CD14-positive monocyte (primary cell): ENCODE data around the gene CSN3. TPM values are rescaled to one million over a fixed set of nuclear protein-coding genes. Genes with fewer than 3 reads are reported as not detected.
"Not testable (repeated sequence)": the region's sequence is repeated elsewhere in the genome, so short reads cannot be mapped to it uniquely, and the experiment has no call there.

Experiments
- DNase-seq, 3 donors: peaks; one replicate each; pipeline ENCODE4 v3.0.0-alpha.2; 2011 to 2022
- H2AFZ ChIP-seq: 2 replicates; pipeline ENCODE4 v1.6.0; 2012; ENCODE audit warnings: mild to moderate bottlenecking, low read depth, low read length, inconsistent platforms; ENCODE audit not compliant: insufficient read depth, poor library complexity, severe bottlenecking
- H3K27ac ChIP-seq, 2 donors: 1 replicate in 1 of 2; 2 replicates in 1 of 2; pipeline ENCODE4 v1.5.1; 2012 to 2013; ENCODE audit warnings: low read length in 2 of 2, control low read depth in 1 of 2, inconsistent platforms in 1 of 2, low read depth in 1 of 2, mild to moderate bottlenecking in 1 of 2
- H3K27me3 ChIP-seq, 2 donors: one replicate each; pipeline versions ENCODE4 v1.6.0 to v1.6.1; 2011 to 2013; ENCODE audit warnings: low read length in 2 of 2; ENCODE audit not compliant: control insufficient read depth in 2 of 2, insufficient read depth in 2 of 2
- H3K36me3 ChIP-seq, 2 donors: replicated peaks in 1 of 2; 1 replicate in 1 of 2; 2 replicates in 1 of 2; pipeline versions ENCODE4 v1.5.1 to v1.6.1; 2012 to 2013; ENCODE audit warnings: low read length in 2 of 2, control low read depth in 1 of 2, inconsistent platforms in 1 of 2, mild to moderate bottlenecking in 1 of 2; ENCODE audit not compliant: insufficient read depth in 2 of 2, control insufficient read depth in 1 of 2
- H3K4me1 ChIP-seq, 2 donors: 1 replicate in 1 of 2; 2 replicates in 1 of 2; pipeline versions ENCODE4 v1.5.1 to v1.6.1; 2012 to 2013; ENCODE audit warnings: low read length in 2 of 2, control low read depth in 1 of 2, inconsistent platforms in 1 of 2, mild to moderate bottlenecking in 1 of 2, moderate library complexity in 1 of 2; ENCODE audit not compliant: insufficient read depth in 2 of 2, control insufficient read depth in 1 of 2
- H3K4me2 ChIP-seq: replicated peaks from 2 replicates; pipeline ENCODE3; 2012; ENCODE audit warnings: low read length, moderate library complexity, mild to moderate bottlenecking; ENCODE audit not compliant: poor library complexity, severe bottlenecking; ENCODE audit errors: extremely low read depth
- H3K4me3 ChIP-seq, 3 experiments: fragments of 200-600 bp in 1 of 3; sonication (generic) in 1 of 3; replicated peaks in 1 of 3; 1 replicate in 2 of 3; 2 replicates in 1 of 3; pipeline ENCODE4 v1.5.1; 2011 to 2013; ENCODE audit warnings: low read length in 3 of 3, mild to moderate bottlenecking in 3 of 3, control low read depth in 2 of 3, low read depth in 2 of 3, inconsistent platforms in 1 of 3, moderate library complexity in 1 of 3
- H3K79me2 ChIP-seq: 2 replicates; pipeline ENCODE4 v1.6.0; 2012; ENCODE audit warnings: mild to moderate bottlenecking, control low read depth, inconsistent platforms, low read length, moderate library complexity; ENCODE audit not compliant: insufficient read depth
- H3K9ac ChIP-seq: 2 replicates; pipeline ENCODE4 v1.6.0; 2017; ENCODE audit warnings: low read length, mild to moderate bottlenecking; ENCODE audit not compliant: insufficient read depth, poor library complexity, severe bottlenecking
- H3K9me3 ChIP-seq, 2 donors: replicated peaks in 1 of 2; 1 replicate in 1 of 2; 2 replicates in 1 of 2; pipeline versions ENCODE4 v1.5.1 to v1.6.1; 2012 to 2013; ENCODE audit warnings: low read length in 2 of 2, control low read depth in 1 of 2; ENCODE audit not compliant: control insufficient read depth in 1 of 2, insufficient read depth in 1 of 2
- H4K20me1 ChIP-seq: 2 replicates; pipeline ENCODE4 v1.6.0; 2012; ENCODE audit warnings: mild to moderate bottlenecking, low read length, control low read depth, moderate library complexity; ENCODE audit not compliant: insufficient read depth
- H3K27ac Mint-ChIP-seq, 7 donors: one replicate each; pipeline ENCODE4 v1.8.0; 2020; ENCODE audit warnings: mild to moderate bottlenecking in 7 of 7, mixed read lengths in 7 of 7, moderate library complexity in 6 of 7, inconsistent platforms in 2 of 7
- H3K27me3 Mint-ChIP-seq, 3 donors: one replicate each; pipeline ENCODE4 v1.8.0; 2021 to 2022; ENCODE audit warnings: low read depth in 3 of 3, mild to moderate bottlenecking in 3 of 3, mixed read lengths in 3 of 3, moderate library complexity in 3 of 3, inconsistent platforms in 1 of 3
- H3K36me3 Mint-ChIP-seq, 2 donors: one replicate each; pipeline ENCODE4 v1.8.0; 2020; ENCODE audit warnings: mixed read lengths in 2 of 2, inconsistent platforms in 1 of 2, mild to moderate bottlenecking in 1 of 2
- H3K4me1 Mint-ChIP-seq: one replicate; pipeline ENCODE4 v1.8.0; 2020; ENCODE audit warnings: mild to moderate bottlenecking, mixed read lengths
- H3K4me3 Mint-ChIP-seq, 2 donors: one replicate each; pipeline ENCODE4 v1.8.0; 2020; ENCODE audit warnings: mild to moderate bottlenecking in 2 of 2, mixed read lengths in 2 of 2, moderate library complexity in 1 of 2
- H3K9me3 Mint-ChIP-seq, 7 donors: one replicate each; pipeline ENCODE4 v1.8.0; 2020 to 2022; ENCODE audit warnings: mixed read lengths in 7 of 7, mild to moderate bottlenecking in 6 of 7, moderate library complexity in 6 of 7, inconsistent platforms in 2 of 7
- WGBS: methylation state at CpG from one replicate; pipeline ENCODE4 v1.1.5; 2013; ENCODE audit warnings: missing lambda C conversion rate; ENCODE audit not compliant: insufficient coverage; 5-methylcytosine and 5-hydroxymethylcytosine counted together
- intact Hi-C, 2 donors: fragments of 100-400 bp; cut with micrococcal nuclease; formaldehyde crosslinking; loops; one replicate each; pipeline versions ENCODE4 v1.15.0 to v1.15.1; 2023
- polyA plus RNA-seq, 3 donors: library from polyadenylated mRNA; depleted of rRNA in 1 of 3; unstranded in 2 of 3; stranded (reverse) in 1 of 3; fragments of 300-500 nt in 2 of 3; fragments of >200 nt in 1 of 3; fragmentation: Illumina TruSeq in 2 of 3; gene quantifications; 1 replicate in 2 of 3; 2 replicates in 1 of 3; pipeline ENCODE4 v1.2.3, GENCODE V29; 2012 to 2021

The CSN3 gene
- polyA plus RNA-seq, 3 donors = not detected

DNA sequence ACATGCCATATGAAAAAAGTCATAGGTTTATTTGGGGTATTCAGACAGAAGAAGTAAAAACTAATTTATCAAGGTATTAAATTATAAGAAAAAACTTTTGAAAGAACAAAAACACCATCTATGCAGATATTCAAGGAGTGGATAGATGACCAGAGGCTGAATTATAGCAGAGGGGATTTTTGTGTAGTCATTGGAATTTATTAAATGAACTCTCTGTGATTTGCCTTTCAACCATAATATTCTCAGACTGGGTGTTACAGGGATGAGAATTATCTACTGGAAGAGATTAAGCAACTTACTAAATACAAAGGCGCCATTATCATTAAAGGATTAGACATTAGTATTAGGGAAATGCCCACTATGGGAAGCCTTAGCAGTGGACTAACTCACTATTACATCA lies 25.8 kb upstream of the CSN3 start:
- H3K27ac Mint-ChIP-seq, H3K79me2 ChIP-seq, H3K4me1 ChIP-seq, H3K27me3 ChIP-seq, DNase-seq, H3K4me2 ChIP-seq, H3K27ac ChIP-seq, H4K20me1 ChIP-seq, intact Hi-C loops, H2AFZ ChIP-seq, H3K36me3 ChIP-seq, H3K9ac ChIP-seq, H3K36me3 Mint-ChIP-seq, H3K9me3 ChIP-seq, H3K4me3 ChIP-seq, H3K27me3 Mint-ChIP-seq, H3K4me3 Mint-ChIP-seq, H3K4me1 Mint-ChIP-seq: not testable (repeated sequence)
- H3K9me3 Mint-ChIP-seq = peaks cover 0 to 13% (median 2%) of the 10 kb centered on the region in 7 donors
- no CpG with 5 or more reads among the region's 1 CpG for WGBS

DNA sequence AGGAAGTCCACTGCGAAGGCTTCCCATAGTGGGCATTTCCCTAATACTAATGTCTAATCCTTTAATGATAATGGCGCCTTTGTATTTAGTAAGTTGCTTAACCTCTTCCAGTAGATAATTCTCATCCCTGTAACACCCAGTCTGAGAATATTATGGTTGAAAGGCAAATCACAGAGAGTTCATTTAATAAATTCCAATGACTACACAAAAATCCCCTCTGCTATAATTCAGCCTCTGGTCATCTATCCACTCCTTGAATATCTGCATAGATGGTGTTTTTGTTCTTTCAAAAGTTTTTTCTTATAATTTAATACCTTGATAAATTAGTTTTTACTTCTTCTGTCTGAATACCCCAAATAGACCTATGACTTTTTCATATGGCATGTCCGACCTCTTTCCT lies 21.0 kb upstream of the CSN3 start:
- intact Hi-C loops, H3K4me3 ChIP-seq, H3K27me3 ChIP-seq, H3K27me3 Mint-ChIP-seq, H3K9me3 Mint-ChIP-seq, DNase-seq, H3K27ac ChIP-seq, H3K9me3 ChIP-seq, H4K20me1 ChIP-seq, H3K4me2 ChIP-seq, H3K4me1 ChIP-seq, H3K27ac Mint-ChIP-seq, H2AFZ ChIP-seq, H3K4me3 Mint-ChIP-seq, H3K36me3 Mint-ChIP-seq, H3K9ac ChIP-seq, H3K36me3 ChIP-seq, H3K4me1 Mint-ChIP-seq, H3K79me2 ChIP-seq: not testable (repeated sequence)
- no CpG with 5 or more reads among the region's 3 CpGs for WGBS

DNA sequence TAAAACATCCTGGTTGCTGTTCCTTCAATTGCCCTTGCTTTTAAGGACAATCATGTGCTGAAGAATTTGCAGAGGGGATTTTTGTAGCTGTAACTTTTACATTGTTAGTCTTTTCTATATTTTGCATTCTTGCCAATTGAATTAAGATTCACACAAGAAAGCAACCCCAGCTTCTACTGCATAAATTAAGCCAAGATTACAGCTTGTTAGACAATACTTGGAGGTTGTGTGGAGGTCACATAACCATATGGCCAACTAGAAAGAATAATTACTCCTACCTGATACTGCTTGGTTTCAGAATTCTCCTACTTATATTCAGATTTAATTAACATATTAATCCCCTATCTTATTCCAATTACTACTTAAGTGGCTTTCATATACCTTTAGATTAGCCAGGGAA lies 20.6 kb upstream of the CSN3 start:
- H3K9ac ChIP-seq, intact Hi-C loops, DNase-seq, H3K9me3 Mint-ChIP-seq, H3K27ac Mint-ChIP-seq, H3K4me1 ChIP-seq, H3K27me3 ChIP-seq, H4K20me1 ChIP-seq, H3K36me3 Mint-ChIP-seq, H3K27me3 Mint-ChIP-seq, H3K27ac ChIP-seq, H3K36me3 ChIP-seq, H3K4me3 ChIP-seq, H3K4me1 Mint-ChIP-seq, H3K4me3 Mint-ChIP-seq, H3K4me2 ChIP-seq, H3K9me3 ChIP-seq, H2AFZ ChIP-seq, H3K79me2 ChIP-seq: not testable (repeated sequence)
